Measurements from ENCODE around the gene CSPG4.

Gene CSPG4

GRCh38 chr15:75675579-75676404 lies 36.9 kb downstream of the CSPG4 start:
- no peak overlapping the region for H3K4me3 ChIP-seq (ENCODE audit: low read depth, low read length)
- TF ChIP-seq, protein P1, sequence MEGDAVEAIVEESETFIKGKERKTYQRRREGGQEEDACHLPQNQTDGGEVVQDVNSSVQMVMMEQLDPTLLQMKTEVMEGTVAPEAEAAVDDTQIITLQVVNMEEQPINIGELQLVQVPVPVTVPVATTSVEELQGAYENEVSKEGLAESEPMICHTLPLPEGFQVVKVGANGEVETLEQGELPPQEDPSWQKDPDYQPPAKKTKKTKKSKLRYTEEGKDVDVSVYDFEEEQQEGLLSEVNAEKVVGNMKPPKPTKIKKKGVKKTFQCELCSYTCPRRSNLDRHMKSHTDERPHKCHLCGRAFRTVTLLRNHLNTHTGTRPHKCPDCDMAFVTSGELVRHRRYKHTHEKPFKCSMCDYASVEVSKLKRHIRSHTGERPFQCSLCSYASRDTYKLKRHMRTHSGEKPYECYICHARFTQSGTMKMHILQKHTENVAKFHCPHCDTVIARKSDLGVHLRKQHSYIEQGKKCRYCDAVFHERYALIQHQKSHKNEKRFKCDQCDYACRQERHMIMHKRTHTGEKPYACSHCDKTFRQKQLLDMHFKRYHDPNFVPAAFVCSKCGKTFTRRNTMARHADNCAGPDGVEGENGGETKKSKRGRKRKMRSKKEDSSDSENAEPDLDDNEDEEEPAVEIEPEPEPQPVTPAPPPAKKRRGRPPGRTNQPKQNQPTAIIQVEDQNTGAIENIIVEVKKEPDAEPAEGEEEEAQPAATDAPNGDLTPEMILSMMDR (IDR thresholded peaks at IDR 0.05; ENCODE audit: low read depth, low read length, missing control alignments), result no peak
- no peak for DNase-seq (ENCODE audit: low read depth)

DNA sequence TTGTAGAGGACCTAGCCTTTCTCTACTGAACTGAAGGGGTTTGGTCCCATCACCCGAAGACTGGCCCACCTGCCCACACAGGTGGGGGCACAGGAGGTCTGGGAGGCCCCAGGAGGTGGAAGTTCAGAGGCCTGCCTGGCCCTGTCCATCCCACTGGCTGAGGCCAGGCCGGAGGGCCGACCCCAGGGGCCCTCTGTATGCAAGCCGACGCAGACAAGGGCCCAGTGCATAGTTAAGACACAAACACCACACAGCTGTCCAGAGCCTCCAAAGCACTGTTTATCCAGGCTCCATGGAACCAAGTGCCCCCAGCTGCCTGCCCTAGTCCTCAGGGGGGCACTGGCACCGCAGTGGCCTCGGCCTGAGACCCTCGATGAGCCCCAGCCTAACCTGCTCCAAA lies 38.3 kb downstream of the CSPG4 start:
- H3K4me3 ChIP-seq (ENCODE audit: low read depth, low read length), result no peak overlapping the region
- DNase-seq (ENCODE audit: low read depth), result no peak
- TF ChIP-seq, protein P1 (IDR thresholded peaks at IDR 0.05; ENCODE audit: low read depth, low read length, missing control alignments), result no peak

GRCh38 chr15:75673426-75674235 lies 39.0 kb downstream of the CSPG4 start:
- TF ChIP-seq, protein P1 (IDR thresholded peaks at IDR 0.05; ENCODE audit: low read depth, low read length, missing control alignments), result no peak
- DNase-seq (ENCODE audit: low read depth), result no peak

GRCh38 chr15:75672646-75673425 lies 39.8 kb downstream of the CSPG4 start:
- TF ChIP-seq, protein P1 (IDR thresholded peaks at IDR 0.05; ENCODE audit: low read depth, low read length, missing control alignments), result no peak
- DNase-seq (ENCODE audit: low read depth), result no peak
- H3K4me3 ChIP-seq (ENCODE audit: low read depth, low read length), result no peak overlapping the region

More at GRCh38 chr15:75673426-75674235, 39.0 kb downstream of the CSPG4 start:
- no peak overlapping the region for H3K4me3 ChIP-seq (ENCODE audit: low read depth, low read length)

DNA sequence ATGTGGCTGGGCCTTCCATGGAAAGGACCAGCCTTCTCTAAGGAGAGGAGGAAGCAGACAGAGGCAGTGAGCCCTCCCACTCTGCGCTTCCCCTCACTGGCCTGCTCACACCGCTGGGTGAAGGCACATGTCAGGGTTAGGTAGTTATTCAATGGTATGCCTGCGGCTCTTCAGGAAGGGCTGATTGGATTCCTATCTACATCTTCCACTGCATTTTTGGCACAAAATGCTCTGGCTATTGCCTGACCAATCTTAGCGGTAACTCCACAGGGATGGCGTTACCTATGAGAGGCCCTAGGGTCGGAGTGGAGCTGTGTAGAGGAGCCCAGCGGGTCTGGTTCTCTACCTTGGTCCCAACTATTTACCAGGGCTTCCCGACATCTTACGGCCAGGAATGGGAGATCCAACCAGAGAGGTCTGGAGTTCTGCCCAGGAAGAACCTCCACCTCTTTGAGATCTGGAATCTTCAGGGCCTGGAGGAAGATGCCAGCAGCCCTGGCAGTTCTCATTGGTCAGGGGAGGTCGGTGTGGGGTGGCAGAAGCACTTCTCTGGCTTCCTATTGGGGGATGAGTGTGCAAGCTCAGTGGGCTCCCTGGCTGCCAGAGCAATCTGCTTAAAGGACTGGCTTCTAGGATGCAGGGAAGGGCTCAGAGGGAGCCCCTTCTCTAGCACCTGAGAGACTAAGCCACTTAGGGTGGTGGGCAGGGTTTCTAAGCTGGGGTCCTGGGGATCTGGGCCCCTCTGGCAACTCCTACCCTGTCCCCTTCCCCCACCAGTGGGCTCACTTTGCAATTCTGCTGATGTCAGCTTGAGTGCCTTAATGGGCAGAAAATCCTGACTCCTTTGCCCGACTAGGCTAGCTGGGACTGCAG lies 40.7 kb downstream of the CSPG4 start:
- no peak for DNase-seq (ENCODE audit: low read depth)
- TF ChIP-seq, protein P1 (IDR thresholded peaks at IDR 0.05; ENCODE audit: low read depth, low read length, missing control alignments), result no peak
- H3K4me3 ChIP-seq (ENCODE audit: low read depth, low read length), result no peak overlapping the region

DNA sequence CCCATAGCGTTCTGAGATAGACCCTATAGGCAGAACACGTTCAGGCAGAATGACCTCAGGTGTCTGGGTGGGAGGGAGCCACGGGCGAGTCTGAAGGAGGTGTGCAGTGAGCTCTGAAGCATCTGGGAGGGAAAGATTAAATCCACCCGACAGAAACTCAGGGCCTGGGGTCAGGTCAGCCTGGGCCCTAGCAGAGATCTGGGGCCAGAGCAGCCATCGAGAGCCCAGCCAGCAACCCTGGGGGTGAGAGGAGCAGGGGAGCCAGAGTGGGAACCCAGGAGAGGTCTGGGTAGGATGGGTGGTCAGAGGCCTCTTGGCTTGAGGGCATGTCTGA lies 42.8 kb downstream of the CSPG4 start:
- H3K4me3 ChIP-seq (ENCODE audit: low read depth, low read length), result no peak overlapping the region
- TF ChIP-seq, protein P1 (IDR thresholded peaks at IDR 0.05; ENCODE audit: low read depth, low read length, missing control alignments), result no peak
- DNase-seq (ENCODE audit: low read depth), result no peak

Data from GM12864 (cell line).